Measurements from ENCODE around the gene PGF.

Gene PGF

DNA sequence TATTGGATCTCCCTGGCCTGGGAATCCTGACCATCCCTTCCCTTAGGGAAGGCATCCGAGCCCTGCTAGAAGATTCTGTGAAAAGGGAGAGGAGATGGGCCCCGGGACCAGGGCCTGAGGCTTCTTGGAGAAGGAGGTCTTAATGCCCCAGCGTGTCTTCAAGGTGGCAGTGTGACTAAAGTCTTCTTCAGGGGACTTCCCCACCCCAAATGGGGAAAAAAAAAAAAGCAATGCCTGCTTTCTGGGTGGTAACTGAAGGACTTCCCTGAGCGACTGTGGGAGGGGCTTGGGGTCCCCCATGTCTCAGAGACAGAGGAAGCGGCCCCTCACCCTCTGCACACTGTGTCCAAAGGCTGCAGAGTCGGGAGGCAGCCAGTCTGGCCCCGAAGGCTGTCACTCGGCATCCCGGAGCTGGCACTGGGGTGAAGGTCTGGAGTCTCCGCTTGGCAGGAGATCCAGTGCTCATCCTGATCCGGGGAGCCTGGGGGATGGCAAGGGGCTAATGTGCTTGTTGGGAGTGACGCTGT is 7.8 kb upstream of the PGF start:
- TF ChIP-seq, protein P1, sequence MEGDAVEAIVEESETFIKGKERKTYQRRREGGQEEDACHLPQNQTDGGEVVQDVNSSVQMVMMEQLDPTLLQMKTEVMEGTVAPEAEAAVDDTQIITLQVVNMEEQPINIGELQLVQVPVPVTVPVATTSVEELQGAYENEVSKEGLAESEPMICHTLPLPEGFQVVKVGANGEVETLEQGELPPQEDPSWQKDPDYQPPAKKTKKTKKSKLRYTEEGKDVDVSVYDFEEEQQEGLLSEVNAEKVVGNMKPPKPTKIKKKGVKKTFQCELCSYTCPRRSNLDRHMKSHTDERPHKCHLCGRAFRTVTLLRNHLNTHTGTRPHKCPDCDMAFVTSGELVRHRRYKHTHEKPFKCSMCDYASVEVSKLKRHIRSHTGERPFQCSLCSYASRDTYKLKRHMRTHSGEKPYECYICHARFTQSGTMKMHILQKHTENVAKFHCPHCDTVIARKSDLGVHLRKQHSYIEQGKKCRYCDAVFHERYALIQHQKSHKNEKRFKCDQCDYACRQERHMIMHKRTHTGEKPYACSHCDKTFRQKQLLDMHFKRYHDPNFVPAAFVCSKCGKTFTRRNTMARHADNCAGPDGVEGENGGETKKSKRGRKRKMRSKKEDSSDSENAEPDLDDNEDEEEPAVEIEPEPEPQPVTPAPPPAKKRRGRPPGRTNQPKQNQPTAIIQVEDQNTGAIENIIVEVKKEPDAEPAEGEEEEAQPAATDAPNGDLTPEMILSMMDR (conservative IDR thresholded peaks at IDR 0.05; ENCODE audit: low read depth, low read length) = no peak
- no peak overlapping the region for H3K4me3 ChIP-seq (ENCODE audit: low read length)
- no peak for DNase-seq (ENCODE audit: low read depth)

GRCh38 chr14:74962493-74962892 is 7.1 kb upstream of the PGF start:
- H3K4me3 ChIP-seq (ENCODE audit: low read length) = no peak overlapping the region
- no peak for DNase-seq (ENCODE audit: low read depth)
- TF ChIP-seq, protein P1 (conservative IDR thresholded peaks at IDR 0.05; ENCODE audit: low read depth, low read length) = no peak

DNA sequence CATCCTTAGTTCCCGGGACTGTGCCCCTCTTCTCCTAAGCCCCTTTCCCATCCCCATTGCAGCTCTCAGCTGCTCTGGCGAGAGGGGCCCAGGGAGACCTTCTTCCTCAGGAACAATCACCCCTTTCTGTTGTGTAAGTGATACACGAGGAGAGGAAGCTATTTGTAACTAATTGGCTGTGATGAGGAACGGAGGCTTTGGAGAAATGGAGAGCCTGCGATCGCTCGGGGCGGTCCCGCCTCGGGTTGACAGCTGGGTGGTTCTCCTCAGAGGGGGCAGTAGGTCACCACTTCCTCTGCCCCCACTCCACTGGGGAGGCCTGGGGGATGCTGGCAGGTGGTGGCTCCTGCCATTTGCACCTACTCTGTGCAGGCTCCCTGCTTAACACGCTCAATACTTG is 6.6 kb upstream of the PGF start:
- no peak for DNase-seq (ENCODE audit: low read depth)
- TF ChIP-seq, protein P1 (conservative IDR thresholded peaks at IDR 0.05; ENCODE audit: low read depth, low read length) = no peak
- H3K4me3 ChIP-seq (ENCODE audit: low read length) = no peak overlapping the region

- DNase-seq (ENCODE audit: low read depth) = no peak
- TF ChIP-seq, protein P1 (conservative IDR thresholded peaks at IDR 0.05; ENCODE audit: low read depth, low read length) = no peak
- no peak overlapping the region for H3K4me3 ChIP-seq (ENCODE audit: low read length)
Measured at GRCh38 chr14:74961238-74961911, 6.0 kb upstream of the PGF start.

- TF ChIP-seq, protein P1 (conservative IDR thresholded peaks at IDR 0.05; ENCODE audit: low read depth, low read length) = no peak
- DNase-seq (ENCODE audit: low read depth) = no peak
- no peak overlapping the region for H3K4me3 ChIP-seq (ENCODE audit: low read length)
Measured at GRCh38 chr14:74960736-74961135, 5.3 kb upstream of the PGF start.

DNA sequence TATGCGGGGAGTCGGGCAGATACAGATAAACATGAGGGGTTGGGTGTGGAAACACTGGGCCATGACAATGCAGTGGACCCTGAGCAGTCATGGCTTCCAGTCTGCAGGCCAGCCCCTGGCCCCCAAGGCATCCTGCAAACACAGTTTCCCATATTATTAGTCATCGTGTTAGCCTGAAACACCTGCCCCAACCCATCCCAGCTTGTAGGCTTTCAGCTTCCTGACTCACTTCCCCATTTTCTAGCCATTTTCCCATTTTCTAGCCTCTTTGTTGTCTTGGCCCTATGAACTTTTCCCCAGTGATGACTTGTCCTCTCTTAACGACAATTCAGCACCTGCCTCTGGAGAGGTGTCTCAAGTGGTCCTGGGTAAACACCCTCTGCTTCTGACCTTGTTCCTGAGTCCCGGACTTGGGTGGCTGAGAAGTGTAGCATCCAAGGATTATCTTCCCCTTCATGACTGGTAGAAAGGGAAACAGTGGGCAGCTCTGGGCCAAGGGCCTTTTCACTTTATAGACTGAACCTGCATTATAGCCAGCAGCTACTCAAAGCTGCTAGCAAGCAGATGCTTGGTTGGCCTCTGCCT is 4.3 kb upstream of the PGF start:
- no peak overlapping the region for H3K4me3 ChIP-seq (ENCODE audit: low read length)
- TF ChIP-seq, protein P1 (conservative IDR thresholded peaks at IDR 0.05; ENCODE audit: low read depth, low read length) = no peak
- DNase-seq (ENCODE audit: low read depth) = no peak

Data from retinal pigment epithelial cell (primary cell).